Mucosa of rectum (tissue), 2 donors: ENCODE measurements around the gene GRID2.

Experiments used
- H3K27ac ChIP-seq, 2 donors: one replicate each; pipeline ENCODE4 v1.7.0; 2013; ENCODE audit warnings: inconsistent platforms in 2 of 2, low read depth in 2 of 2, low read length in 2 of 2
- H3K27me3 ChIP-seq, 2 donors: one replicate each; pipeline ENCODE4 v1.7.0; 2013; ENCODE audit warnings: low read length in 2 of 2; ENCODE audit not compliant: control insufficient read depth in 2 of 2, insufficient read depth in 2 of 2
- H3K36me3 ChIP-seq, 2 donors: one replicate each; pipeline ENCODE4 v1.7.0; 2013; ENCODE audit warnings: low read length in 2 of 2; ENCODE audit not compliant: control insufficient read depth in 2 of 2, insufficient read depth in 2 of 2
- H3K4me1 ChIP-seq, 2 donors: one replicate each; pipeline ENCODE4 v1.7.0; 2013; ENCODE audit warnings: low read length in 2 of 2, mild to moderate bottlenecking in 1 of 2; ENCODE audit not compliant: control insufficient read depth in 2 of 2, insufficient read depth in 2 of 2
- H3K4me3 ChIP-seq, 2 donors: one replicate each; pipeline ENCODE4 v1.7.0; 2013; ENCODE audit warnings: low read length in 2 of 2
- H3K9ac ChIP-seq, 2 donors: one replicate each; pipeline ENCODE4 v1.7.0; 2013; ENCODE audit warnings: low read length in 2 of 2, low read depth in 1 of 2, mild to moderate bottlenecking in 1 of 2
- H3K9me3 ChIP-seq, 2 donors: one replicate each; pipeline ENCODE4 v1.7.0; 2013; ENCODE audit warnings: low read length in 2 of 2; ENCODE audit not compliant: control insufficient read depth in 2 of 2
- donor health status: healthy.
- donor health status: Normal muscosa, but diverticular disease.

Gene GRID2

DNA sequence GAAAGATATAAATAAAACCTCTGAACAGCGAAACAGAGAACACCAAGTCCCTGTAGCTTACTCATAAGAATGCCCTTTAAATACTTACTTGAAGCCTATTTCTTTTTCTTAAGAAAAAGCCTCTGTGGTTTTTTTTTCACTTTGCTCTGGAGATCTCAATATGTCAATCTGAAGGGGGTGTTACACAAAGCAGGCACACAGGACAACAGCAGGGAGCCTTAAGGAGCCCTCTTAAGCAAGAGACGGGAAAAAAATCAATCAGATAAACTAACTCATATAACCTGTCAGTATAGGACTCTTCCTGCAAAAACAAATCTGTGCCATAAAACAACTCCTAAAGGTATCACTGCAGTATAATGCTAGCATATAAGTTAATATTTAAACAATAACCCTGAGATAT is 913.7 kb downstream of the GRID2 start:
- Histone ChIP-seq H3K4me3 (no peak overlapping the region), H3K9ac (no peak overlapping the region), H3K27ac (no peak overlapping the region), H3K36me3 (no peaks in the 10 kb centered on the region), H3K4me1 (no peaks in the 10 kb centered on the region), H3K27me3 (no peaks in the 10 kb centered on the region), H3K9me3 (no peaks in the 10 kb centered on the region)

DNA sequence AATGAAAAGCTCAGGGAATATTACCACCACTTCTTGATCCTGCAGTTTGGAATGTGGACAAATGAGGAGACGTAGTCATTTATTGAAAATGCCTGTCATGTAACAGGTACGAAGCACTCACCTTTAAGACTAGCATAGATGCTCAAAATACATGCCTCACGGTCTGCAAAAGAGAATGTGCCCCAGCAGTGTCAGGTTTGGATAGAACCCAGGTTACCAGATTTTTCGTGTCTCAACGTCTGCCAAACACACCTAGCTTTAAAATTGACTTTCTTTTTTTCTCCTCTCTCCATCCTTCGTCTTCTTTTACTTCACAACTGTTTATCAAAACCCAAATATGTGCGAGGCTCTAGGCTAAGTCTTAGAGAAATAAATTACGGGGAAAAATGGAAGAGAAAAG is 918.0 kb downstream of the GRID2 start:
- no peaks in the 10 kb centered on the region for H3K36me3 ChIP-seq
- no peaks in the 10 kb centered on the region for H3K27me3 ChIP-seq
- no peak overlapping the region for H3K9ac ChIP-seq
- H3K4me3 ChIP-seq, result no peak overlapping the region
- no peaks in the 10 kb centered on the region for H3K9me3 ChIP-seq
- no peaks in the 10 kb centered on the region for H3K4me1 ChIP-seq
- H3K27ac ChIP-seq, result no peak overlapping the region

DNA sequence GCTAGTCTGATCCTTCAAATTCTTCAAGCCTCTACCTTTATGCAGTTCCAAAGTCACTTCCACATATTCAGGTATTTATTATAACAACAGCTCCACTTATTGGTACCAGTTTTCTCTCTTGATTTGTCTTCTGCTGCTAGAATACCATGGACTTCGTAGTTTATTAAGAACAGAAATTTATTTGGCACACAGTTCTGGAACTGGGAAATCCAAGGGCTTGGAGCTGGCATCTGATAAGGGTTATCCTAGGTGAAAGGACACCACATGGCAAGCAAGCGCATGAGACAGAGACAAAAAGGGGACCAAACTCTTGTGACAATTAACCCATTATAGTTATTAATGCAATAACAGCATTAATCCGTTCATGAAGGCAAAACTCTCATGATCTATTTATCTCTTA is 924.3 kb downstream of the GRID2 start:
- no peaks in the 10 kb centered on the region for H3K9me3 ChIP-seq
- H3K27ac ChIP-seq, result no peak overlapping the region
- no peak overlapping the region for H3K9ac ChIP-seq
- no peaks in the 10 kb centered on the region for H3K27me3 ChIP-seq
- no peak overlapping the region for H3K4me3 ChIP-seq
- H3K36me3 ChIP-seq, result no peaks in the 10 kb centered on the region
- H3K4me1 ChIP-seq, result no peaks in the 10 kb centered on the region

DNA sequence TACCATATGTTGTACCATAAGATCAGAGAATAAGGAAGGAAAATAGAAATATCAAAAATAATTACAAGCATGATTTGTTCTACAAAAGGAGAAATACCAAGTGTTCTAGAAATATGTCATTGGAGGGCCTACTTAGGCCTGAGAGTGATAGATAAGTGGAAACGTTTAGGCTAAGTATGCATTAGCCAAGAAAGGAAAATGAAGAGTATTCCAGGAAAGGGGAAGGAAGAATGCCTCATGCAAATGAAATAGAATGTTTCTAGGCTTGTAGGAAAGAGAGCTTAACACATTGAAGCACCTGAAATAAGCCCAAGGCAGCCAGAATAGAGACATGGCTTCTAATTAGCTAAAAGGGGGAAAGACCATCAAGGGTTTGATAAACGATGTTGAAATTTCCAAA is 929.1 kb downstream of the GRID2 start:
- H3K9me3 ChIP-seq, result no peaks in the 10 kb centered on the region
- no peaks in the 10 kb centered on the region for H3K4me1 ChIP-seq
- H3K9ac ChIP-seq, result no peak overlapping the region
- H3K36me3 ChIP-seq, result no peaks in the 10 kb centered on the region
- no peak overlapping the region for H3K4me3 ChIP-seq
- H3K27ac ChIP-seq, result no peak overlapping the region
- no peaks in the 10 kb centered on the region for H3K27me3 ChIP-seq

DNA sequence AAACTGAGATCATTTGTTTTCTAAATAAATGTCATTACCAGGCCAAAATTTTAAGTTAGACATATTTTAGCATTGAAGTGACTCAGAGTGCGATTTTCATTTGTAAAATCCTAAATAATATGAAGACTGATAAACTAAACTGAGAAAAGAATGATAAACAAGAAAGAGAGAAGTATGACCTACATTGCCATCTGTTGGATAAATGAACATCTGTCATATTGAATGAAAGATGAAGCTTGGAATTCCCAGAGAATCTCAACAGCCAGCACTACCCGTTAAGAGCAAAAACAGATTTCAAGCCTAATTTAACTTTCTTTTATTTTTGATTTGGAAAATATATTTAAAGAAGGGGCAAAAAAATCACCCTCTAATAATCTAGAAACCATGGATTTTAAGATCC is 933.8 kb downstream of the GRID2 start:
- Histone ChIP-seq H3K27me3 (no peaks in the 10 kb centered on the region), H3K27ac (no peak overlapping the region), H3K9me3 (no peaks in the 10 kb centered on the region)

DNA sequence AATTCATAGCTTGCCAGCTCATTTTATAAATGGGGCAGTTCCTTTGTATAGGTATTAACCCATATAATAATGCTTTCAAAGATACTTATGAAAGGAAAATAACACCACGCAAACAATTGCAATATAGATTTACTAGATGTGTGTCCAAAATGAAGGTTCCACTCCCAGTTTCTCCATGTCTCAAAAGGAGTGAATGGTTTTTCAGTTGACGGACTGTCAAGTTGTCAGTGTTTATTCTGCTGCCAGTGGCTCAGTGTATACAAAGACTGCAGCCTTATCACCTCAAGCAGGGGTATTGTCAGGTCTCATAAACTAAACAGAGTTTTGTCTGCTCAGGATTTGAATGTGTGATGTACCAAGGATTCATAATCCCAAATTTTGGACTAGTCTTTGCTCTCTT is 939.5 kb downstream of the GRID2 start:
- no peaks in the 10 kb centered on the region for H3K36me3 ChIP-seq
- no peaks in the 10 kb centered on the region for H3K9me3 ChIP-seq
- H3K27me3 ChIP-seq, result no peaks in the 10 kb centered on the region
- no peak overlapping the region for H3K9ac ChIP-seq
- no peak overlapping the region for H3K27ac ChIP-seq
- no peaks in the 10 kb centered on the region for H3K4me1 ChIP-seq
- no peak overlapping the region for H3K4me3 ChIP-seq

More for the DNA sequence above, 933.8 kb downstream of the GRID2 start:
- Histone ChIP-seq H3K36me3 (no peaks in the 10 kb centered on the region), H3K9ac (no peak overlapping the region), H3K4me1 (no peaks in the 10 kb centered on the region), H3K4me3 (no peak overlapping the region)

DNA sequence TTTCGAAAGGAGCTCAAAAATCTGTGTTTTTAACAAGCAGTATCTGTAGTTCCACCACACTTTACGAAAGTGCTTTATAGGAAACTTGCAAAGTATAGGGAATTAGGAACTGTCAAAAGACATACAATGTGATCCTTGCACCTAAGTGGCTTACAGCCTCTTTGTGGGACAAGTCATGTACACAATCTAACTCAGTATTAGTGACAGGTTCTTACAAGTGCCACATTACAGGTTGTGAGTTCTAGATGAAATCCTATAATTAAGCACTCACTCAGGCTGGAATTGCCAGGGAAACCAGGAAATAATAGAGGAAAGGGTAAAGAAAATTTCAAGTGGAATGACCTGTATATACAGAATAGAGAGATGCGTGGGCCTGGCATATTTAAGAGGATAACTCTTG is 957.4 kb downstream of the GRID2 start:
- Histone ChIP-seq H3K27me3 (no peaks in the 10 kb centered on the region), H3K4me3 (no peak overlapping the region), H3K36me3 (no peaks in the 10 kb centered on the region), H3K27ac (no peak overlapping the region), H3K9ac (no peak overlapping the region), H3K9me3 (no peaks in the 10 kb centered on the region), H3K4me1 (no peaks in the 10 kb centered on the region)

DNA sequence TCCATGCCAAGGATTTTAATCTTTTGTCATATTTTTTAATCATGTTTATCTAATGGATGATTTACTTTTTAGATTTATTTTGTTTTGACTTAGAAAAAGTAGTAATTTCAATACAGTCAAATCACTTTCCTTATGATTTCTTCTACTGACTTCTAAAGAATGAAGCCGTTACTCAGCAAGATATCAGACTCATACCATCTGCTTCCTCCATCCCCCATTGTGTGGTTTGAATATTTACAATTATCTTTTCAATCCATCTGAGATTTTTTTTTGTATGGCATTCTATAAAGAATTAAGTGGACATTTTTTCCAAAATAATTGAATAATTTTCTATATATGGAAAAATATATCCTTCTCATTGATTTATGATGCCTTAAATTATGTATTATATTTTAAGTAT is 959.4 kb downstream of the GRID2 start:
- Histone ChIP-seq H3K9me3 (no peaks in the 10 kb centered on the region), H3K36me3 (no peaks in the 10 kb centered on the region), H3K27me3 (no peaks in the 10 kb centered on the region), H3K4me1 (no peaks in the 10 kb centered on the region), H3K27ac (no peak overlapping the region), H3K9ac (no peak overlapping the region), H3K4me3 (no peak overlapping the region)

DNA sequence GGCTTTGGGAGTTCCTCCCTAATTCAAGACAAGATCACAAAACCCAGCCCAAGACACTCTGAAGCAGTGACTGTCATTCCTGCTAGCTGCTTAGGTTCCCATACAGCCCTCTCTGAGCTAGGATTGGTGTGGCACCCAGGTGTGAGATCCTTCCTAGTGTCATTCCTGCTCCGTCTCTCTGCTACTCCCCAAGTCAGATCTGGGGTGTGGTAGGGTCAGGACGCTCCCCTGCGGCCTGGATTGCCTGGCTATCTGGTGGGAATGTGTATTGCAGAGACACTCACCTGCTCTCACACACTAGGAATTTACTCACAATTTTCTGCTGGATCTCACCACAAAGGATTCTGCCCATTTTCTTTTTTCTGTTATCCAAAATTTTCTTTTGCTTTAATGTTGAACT is 964.0 kb downstream of the GRID2 start:
- H3K4me1 ChIP-seq, result no peaks in the 10 kb centered on the region
- no peaks in the 10 kb centered on the region for H3K27me3 ChIP-seq
- no peaks in the 10 kb centered on the region for H3K36me3 ChIP-seq
- H3K9ac ChIP-seq, result no peak overlapping the region
- no peak overlapping the region for H3K27ac ChIP-seq
- H3K9me3 ChIP-seq, result no peaks in the 10 kb centered on the region
- H3K4me3 ChIP-seq, result no peak overlapping the region

DNA sequence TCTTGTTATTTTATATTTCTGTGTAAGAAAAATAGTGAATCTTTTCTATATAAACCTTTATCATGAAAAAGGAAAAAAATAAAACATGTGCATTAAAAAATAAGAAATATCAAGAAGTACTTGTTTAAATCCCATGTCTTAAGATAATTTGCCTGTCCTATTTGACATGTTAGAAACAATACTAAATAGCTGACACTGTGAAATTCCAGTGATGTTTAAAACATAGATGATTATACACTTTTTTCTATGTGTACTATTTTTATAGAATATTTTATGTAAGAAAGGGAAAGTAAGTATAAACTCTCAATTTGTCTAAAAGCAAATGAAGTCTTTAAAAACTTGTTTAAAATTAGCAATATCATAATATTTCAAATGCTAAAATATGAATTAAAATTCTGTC is 981.6 kb downstream of the GRID2 start:
- Histone ChIP-seq H3K9me3 (no peaks in the 10 kb centered on the region), H3K27ac (no peak overlapping the region), H3K36me3 (no peaks in the 10 kb centered on the region), H3K4me1 (no peaks in the 10 kb centered on the region), H3K9ac (no peak overlapping the region), H3K27me3 (no peaks in the 10 kb centered on the region), H3K4me3 (no peak overlapping the region)

DNA sequence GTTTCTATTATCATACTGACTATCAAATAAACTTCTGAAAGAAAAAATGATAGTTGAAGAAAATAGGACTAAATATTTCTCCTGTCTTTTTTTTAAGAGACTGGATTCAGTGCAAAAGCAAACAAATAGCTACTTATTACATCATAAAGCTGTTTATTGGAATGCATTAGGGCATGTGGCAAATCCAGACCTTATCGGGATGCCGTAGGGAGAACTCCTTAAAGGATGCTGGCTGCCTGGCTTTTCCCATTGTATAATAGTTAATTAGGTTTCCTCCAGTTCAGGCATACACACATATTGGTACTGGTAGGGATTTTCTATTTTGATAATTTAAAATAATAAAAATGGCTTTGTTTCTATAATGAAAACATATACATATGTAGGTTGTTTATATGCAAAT is 985.5 kb downstream of the GRID2 start:
- H3K36me3 ChIP-seq, result no peaks in the 10 kb centered on the region
- no peaks in the 10 kb centered on the region for H3K27me3 ChIP-seq
- H3K9ac ChIP-seq, result no peak overlapping the region
- no peak overlapping the region for H3K27ac ChIP-seq
- H3K4me1 ChIP-seq, result no peaks in the 10 kb centered on the region
- H3K9me3 ChIP-seq, result no peaks in the 10 kb centered on the region
- no peak overlapping the region for H3K4me3 ChIP-seq
